ENCODE measurements around the gene FAM83D.

Gene FAM83D

DNA sequence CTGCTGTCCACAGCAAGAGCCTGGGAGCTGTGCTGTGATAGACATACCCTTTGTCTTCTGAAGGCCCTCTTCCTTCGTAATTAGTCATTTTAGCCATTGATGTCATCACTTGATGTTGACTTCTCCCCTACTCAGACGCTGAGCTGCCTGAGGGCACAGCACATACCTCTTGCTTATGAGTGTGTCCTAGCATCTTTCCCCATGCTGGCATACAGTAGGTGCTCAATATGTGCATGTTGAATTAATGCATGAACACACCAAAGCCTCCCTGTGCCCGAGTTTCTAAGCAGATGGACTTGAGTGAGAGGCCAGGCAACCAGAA, 35.8 kb upstream of the FAM83D start:
- TF ChIP-seq EZH2 (optimal IDR thresholded peaks at IDR 0.05; ENCODE audit: low read depth, low read length) = no peak
- no peak for TF ChIP-seq EZH2phosphoT487 (IDR thresholded peaks at IDR 0.05; ENCODE audit: low read length)
- TF ChIP-seq CTCF (IDR thresholded peaks at IDR 0.05; ENCODE audit: low read length) = no peak
- Histone ChIP-seq H3K4me1 (ENCODE audit: low read length) (peaks cover 46% of the 10 kb centered on the region), H3K27me3 (replicated peaks; ENCODE audit: insufficient read depth, low read length) (no peaks in the 10 kb centered on the region), H2AFZ (ENCODE audit: low read length) (no peak overlapping the region), H3F3A (ENCODE audit: insufficient read depth, low read length) (peaks cover 46% of the 10 kb centered on the region), H3K4me2 (ENCODE audit: low read depth, low read length) (no peak overlapping the region), H3K36me3 (replicated peaks; ENCODE audit: insufficient read depth, low read length) (no peaks in the 10 kb centered on the region), H3K9ac (ENCODE audit: low read length) (no peak overlapping the region), H3K9me2 (replicated peaks; ENCODE audit: insufficient read depth, low read length) (no peaks in the 10 kb centered on the region), H4K20me1 (ENCODE audit: insufficient read depth, low read length) (no peaks in the 10 kb centered on the region), H3K9me3 (replicated peaks; ENCODE audit: insufficient read depth, low read length) (no peaks in the 10 kb centered on the region), H3K4me3 (ENCODE audit: low read length) (no peak overlapping the region), H3K27ac (ENCODE audit: low read length) (peak overlapping the region; percentile 95; the same call in 1 of the 2 replicates), H3K79me2 (ENCODE audit: low read length) (peaks cover 69% of the 10 kb centered on the region)
- no peak for DNase-seq

DNA sequence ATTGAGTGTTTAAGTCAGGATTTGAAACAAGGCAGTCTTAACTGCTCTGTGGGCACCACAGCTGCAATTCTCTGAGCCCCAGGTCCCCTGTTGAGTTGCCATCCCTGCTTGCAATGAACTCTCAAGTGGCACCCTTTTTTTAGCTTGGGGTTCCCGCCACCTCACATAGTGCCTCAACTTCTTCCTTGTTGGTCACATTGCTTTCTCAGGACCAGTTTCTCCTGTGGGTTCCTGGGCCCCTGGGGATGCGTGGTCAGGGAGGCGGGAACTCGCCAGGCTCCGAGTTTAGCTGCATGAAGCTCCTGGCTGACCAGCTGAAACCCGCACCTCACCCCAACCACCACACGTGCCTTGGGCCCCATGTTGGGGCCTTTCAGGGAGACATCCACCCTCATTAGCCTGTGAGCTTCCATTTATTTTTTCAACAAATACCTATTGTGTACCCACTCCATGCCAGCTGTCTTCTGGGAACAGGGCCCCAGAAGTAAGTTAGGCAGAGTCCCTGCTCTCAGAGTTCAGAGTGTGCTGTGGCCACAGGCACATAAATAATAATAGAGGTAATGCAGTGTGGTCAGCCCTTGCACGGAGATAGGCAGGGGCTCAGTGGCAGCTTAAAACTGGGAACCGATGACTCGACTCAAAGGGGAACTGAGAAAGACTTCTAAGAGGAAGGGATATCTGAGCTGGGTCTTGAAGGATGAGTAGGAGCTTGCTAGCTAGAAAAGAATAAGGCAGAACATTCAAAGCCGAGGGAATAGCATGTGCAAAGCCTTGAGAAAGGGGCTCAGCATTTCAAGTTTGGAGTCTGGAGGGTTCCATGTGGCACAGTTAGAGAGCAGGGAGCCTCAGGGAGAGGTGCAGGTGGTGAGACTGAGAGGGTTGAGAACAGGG, 33.9 kb upstream of the FAM83D start:
- no peaks in the 10 kb centered on the region for H3K9me3 ChIP-seq (replicated peaks; ENCODE audit: insufficient read depth, low read length)
- H3K9ac ChIP-seq (ENCODE audit: low read length) = peak overlapping the region; percentile 59
- H3F3A ChIP-seq (ENCODE audit: insufficient read depth, low read length) = peaks cover 46% of the 10 kb centered on the region
- no peaks in the 10 kb centered on the region for H3K36me3 ChIP-seq (replicated peaks; ENCODE audit: insufficient read depth, low read length)
- no peak overlapping the region for H3K4me3 ChIP-seq (ENCODE audit: low read length)
- no peak overlapping the region for H2AFZ ChIP-seq (ENCODE audit: low read length)
- H3K9me2 ChIP-seq (replicated peaks; ENCODE audit: insufficient read depth, low read length) = no peaks in the 10 kb centered on the region
- H3K4me2 ChIP-seq (ENCODE audit: low read depth, low read length) = peak overlapping the region; percentile 49
- TF ChIP-seq CTCF (IDR thresholded peaks at IDR 0.05; ENCODE audit: low read length) (no peak), EZH2 (optimal IDR thresholded peaks at IDR 0.05; ENCODE audit: low read depth, low read length) (no peak), EZH2phosphoT487 (IDR thresholded peaks at IDR 0.05; ENCODE audit: low read length) (no peak)
- H3K27me3 ChIP-seq (replicated peaks; ENCODE audit: insufficient read depth, low read length) = no peaks in the 10 kb centered on the region
- peaks cover 46% of the 10 kb centered on the region for H3K4me1 ChIP-seq (ENCODE audit: low read length)
- H4K20me1 ChIP-seq (ENCODE audit: insufficient read depth, low read length) = no peaks in the 10 kb centered on the region
- peaks cover 67% of the 10 kb centered on the region for H3K79me2 ChIP-seq (ENCODE audit: low read length)
- peak; percentile 73 for DNase-seq
- H3K27ac ChIP-seq (ENCODE audit: low read length) = peak overlapping the region; percentile 95

DNA sequence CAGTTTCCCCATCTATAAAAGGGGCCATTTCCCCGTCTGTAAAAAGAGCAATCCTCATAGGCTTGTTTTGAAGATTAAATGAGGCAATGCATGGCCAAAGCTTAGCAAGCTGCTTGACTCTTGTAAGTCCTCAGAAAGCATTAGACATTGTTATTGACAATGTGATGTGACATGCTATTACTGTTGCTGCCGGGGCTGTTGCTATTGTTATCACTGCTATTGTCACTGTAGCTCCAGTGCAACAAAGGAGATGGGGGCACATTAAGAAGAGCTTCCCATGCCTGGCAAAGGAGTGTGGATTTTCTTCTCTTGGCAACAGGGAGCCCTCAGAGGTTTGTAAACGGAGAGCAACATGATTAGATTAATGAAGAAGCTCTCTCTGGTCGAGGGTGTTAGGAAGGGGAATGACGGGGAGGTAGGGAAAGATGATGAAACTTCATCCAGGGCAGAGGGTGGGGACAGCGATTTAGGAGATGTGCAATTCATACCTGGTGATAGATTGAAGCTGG, 33.1 kb upstream of the FAM83D start:
- no peak overlapping the region for H2AFZ ChIP-seq (ENCODE audit: low read length)
- no peaks in the 10 kb centered on the region for H3K9me2 ChIP-seq (replicated peaks; ENCODE audit: insufficient read depth, low read length)
- peak overlapping the region; percentile 95 for H3K27ac ChIP-seq (ENCODE audit: low read length)
- H3K9me3 ChIP-seq (replicated peaks; ENCODE audit: insufficient read depth, low read length) = no peaks in the 10 kb centered on the region
- peaks cover 46% of the 10 kb centered on the region for H3F3A ChIP-seq (ENCODE audit: insufficient read depth, low read length)
- peaks cover 46% of the 10 kb centered on the region for H3K4me1 ChIP-seq (ENCODE audit: low read length)
- H3K4me3 ChIP-seq (ENCODE audit: low read length) = no peak overlapping the region
- peaks cover 67% of the 10 kb centered on the region for H3K79me2 ChIP-seq (ENCODE audit: low read length)
- no peaks in the 10 kb centered on the region for H4K20me1 ChIP-seq (ENCODE audit: insufficient read depth, low read length)
- H3K4me2 ChIP-seq (ENCODE audit: low read depth, low read length) = peak overlapping the region; percentile 49
- peak overlapping the region; percentile 59 for H3K9ac ChIP-seq (ENCODE audit: low read length)
- no peaks in the 10 kb centered on the region for H3K27me3 ChIP-seq (replicated peaks; ENCODE audit: insufficient read depth, low read length)
- H3K36me3 ChIP-seq (replicated peaks; ENCODE audit: insufficient read depth, low read length) = no peaks in the 10 kb centered on the region
- TF ChIP-seq EZH2phosphoT487 (IDR thresholded peaks at IDR 0.05; ENCODE audit: low read length) = no peak
- TF ChIP-seq CTCF (IDR thresholded peaks at IDR 0.05; ENCODE audit: low read length) = no peak
- TF ChIP-seq EZH2 (optimal IDR thresholded peaks at IDR 0.05; ENCODE audit: low read depth, low read length) = no peak
- DNase-seq = peak; percentile 25
